Bronchial epithelial cell (primary cell): ENCODE results near the gene EIF2S2. TPM values are rescaled to one million over a fixed set of nuclear protein-coding genes. Genes with fewer than 3 reads are reported as not detected.

Experiments
- DNase-seq: peaks from one replicate; pipeline ENCODE4 v3.0.0-alpha.2; 2010; ENCODE audit warnings: low read depth
- FAIRE-seq: peaks from 2 replicates; lab custom pipeline; 2011; peaks lifted over from hg19 to GRCh38; lab: Jason Lieb, UNC
- H3K27me3 ChIP-seq: 2 replicates; pipeline ENCODE4 v1.5.1; 2011; ENCODE audit warnings: low read length; ENCODE audit not compliant: control insufficient read depth, insufficient read depth
- H3K36me3 ChIP-seq: 2 replicates; pipeline ENCODE4 v1.5.1; 2011; ENCODE audit warnings: low read length; ENCODE audit not compliant: control insufficient read depth, insufficient read depth
- H3K4me3 ChIP-seq: 2 replicates; pipeline ENCODE4 v1.5.1; 2011; ENCODE audit warnings: mild to moderate bottlenecking, low read depth, low read length, control low read depth
- total RNA-seq: library from RNA; depleted of rRNA; stranded (reverse); fragments of >200 nt; gene quantifications from 2 replicates; pipeline ENCODE4 v1.2.1, GENCODE V29; 2014
- TF ChIP-seq, protein P1 (sequence below): IDR thresholded peaks from 2 replicates; pipeline ENCODE4 v1.5.1; 2011; ENCODE audit warnings: mild to moderate bottlenecking, moderate library complexity, low read length, control low read depth, inconsistent platforms; ENCODE audit not compliant: insufficient read depth, severe bottlenecking

The EIF2S2 gene
- total RNA-seq, 1 donor from 2014 or later, result 129 TPM

DNA sequence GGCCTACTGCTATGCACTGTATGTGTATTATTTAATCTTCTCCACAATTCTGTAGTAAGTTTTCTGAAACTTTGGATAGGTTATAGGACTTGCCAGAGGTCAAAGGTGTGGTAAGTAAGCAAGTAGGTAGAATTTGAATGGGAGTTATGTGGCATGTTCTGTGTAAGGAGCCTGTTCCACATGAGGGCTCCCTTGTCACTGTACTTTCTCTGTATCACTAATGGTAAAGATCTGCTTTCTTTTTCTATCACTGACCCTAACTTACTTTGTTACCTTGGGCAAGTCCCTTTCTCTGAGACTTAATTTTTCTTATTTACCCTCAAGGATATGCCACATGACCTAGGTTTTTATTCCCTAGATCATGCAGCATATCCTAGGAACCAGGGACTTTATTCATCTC lies 50.3 kb downstream of the EIF2S2 start:
- Histone ChIP-seq H3K27me3 (no peaks in the 10 kb centered on the region), H3K36me3 (peaks cover 1% of the 10 kb centered on the region), H3K4me3 (no peak overlapping the region)
- FAIRE-seq (no peak), DNase-seq (no peak)
- TF ChIP-seq, protein P1, sequence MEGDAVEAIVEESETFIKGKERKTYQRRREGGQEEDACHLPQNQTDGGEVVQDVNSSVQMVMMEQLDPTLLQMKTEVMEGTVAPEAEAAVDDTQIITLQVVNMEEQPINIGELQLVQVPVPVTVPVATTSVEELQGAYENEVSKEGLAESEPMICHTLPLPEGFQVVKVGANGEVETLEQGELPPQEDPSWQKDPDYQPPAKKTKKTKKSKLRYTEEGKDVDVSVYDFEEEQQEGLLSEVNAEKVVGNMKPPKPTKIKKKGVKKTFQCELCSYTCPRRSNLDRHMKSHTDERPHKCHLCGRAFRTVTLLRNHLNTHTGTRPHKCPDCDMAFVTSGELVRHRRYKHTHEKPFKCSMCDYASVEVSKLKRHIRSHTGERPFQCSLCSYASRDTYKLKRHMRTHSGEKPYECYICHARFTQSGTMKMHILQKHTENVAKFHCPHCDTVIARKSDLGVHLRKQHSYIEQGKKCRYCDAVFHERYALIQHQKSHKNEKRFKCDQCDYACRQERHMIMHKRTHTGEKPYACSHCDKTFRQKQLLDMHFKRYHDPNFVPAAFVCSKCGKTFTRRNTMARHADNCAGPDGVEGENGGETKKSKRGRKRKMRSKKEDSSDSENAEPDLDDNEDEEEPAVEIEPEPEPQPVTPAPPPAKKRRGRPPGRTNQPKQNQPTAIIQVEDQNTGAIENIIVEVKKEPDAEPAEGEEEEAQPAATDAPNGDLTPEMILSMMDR, result no peak

DNA sequence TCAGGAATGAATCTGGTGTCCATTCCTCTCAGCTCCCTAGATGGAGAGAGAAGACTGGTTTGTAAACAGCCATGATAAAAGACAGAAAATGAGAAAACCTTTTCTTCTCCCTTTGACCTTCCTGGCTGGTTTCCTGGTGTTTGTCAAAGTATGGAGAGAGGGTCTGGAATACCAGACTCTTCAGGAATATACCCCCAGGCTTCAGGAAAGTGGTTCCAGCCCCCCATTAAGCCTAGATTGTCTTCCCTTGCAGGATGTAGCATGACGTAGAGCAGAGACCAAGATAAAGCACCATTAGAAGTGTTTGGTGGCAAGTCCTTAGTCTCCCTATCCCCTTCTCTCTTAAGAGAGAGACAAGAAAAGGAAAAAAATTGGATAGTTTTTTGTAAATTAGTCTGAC lies 51.1 kb downstream of the EIF2S2 start:
- Histone ChIP-seq H3K27me3 (no peaks in the 10 kb centered on the region), H3K4me3 (no peak overlapping the region), H3K36me3 (peaks cover 1% of the 10 kb centered on the region)
- DNase-seq (no peak), FAIRE-seq (no peak)
- TF ChIP-seq, protein P1, result no peak

DNA sequence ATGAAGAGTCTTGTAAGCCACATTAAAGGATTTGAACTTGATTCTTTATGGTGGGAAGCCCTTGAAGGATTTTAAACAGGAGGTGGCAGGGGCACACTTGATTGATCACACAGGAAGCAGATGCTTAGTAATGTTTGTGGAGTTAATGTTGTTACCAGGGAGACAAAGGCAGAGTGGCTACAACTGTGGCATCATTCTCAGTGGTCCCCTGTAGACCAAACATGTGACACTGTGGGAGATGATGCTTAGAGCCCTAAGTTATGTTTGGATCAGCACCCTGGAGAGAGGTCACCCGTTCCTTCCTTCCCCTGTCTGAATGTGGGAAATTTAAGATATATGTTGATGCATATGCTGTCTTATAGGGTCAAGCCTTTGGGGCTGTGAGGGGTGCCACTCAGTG lies 53.2 kb downstream of the EIF2S2 start:
- TF ChIP-seq, protein P1, result no peak
- Histone ChIP-seq H3K4me3 (no peak overlapping the region), H3K36me3 (peaks cover 1% of the 10 kb centered on the region), H3K27me3 (no peaks in the 10 kb centered on the region)
- FAIRE-seq (no peak), DNase-seq (no peak)

DNA sequence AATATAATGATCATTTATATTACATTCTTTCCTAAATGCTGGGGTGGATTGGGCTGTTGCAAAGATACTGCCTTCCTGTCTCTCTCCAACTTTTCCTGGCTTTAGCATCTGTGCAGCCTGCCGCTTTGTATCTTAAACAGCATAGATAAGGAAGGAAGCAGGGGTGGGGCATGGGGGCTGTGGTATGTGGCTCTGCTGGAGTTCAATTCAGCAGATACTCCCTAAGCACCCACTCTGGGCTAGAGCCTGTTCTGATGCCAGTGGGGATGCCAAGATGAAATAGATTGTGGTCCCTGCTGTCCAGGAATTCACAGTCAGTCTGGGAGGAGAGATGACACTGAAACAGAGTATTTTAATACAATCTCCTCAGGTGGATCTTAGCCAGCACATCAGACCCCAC lies 56.8 kb downstream of the EIF2S2 start:
- H3K27me3 ChIP-seq, result no peaks in the 10 kb centered on the region
- DNase-seq, result no peak
- TF ChIP-seq, protein P1, result no peak
- no peak for FAIRE-seq
- H3K4me3 ChIP-seq, result no peak overlapping the region
- peaks cover 1% of the 10 kb centered on the region for H3K36me3 ChIP-seq

DNA sequence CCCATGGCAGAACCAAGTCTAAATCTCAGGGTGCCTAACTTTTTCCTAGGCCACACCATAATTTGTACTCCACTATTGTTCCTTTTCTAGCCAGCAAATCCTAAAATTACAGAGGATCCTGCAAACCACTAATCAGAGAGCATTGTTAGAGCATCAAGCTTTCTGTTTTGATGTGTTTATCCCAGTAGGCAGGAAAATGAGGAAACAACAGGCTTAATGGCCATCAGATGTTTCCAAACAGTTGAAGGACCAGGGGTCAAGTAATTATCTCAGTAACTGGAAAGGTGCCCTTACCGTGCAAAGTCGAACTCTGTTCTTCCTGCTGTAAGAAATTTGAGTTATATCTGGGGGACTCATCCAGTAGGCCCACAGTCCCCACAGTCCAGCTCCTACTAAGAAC lies 59.6 kb downstream of the EIF2S2 start:
- TF ChIP-seq, protein P1, result no peak
- FAIRE-seq (no peak), DNase-seq (no peak)
- H3K4me3 ChIP-seq, result no peak overlapping the region
- H3K36me3 ChIP-seq, result no peaks in the 10 kb centered on the region
- no peaks in the 10 kb centered on the region for H3K27me3 ChIP-seq

DNA sequence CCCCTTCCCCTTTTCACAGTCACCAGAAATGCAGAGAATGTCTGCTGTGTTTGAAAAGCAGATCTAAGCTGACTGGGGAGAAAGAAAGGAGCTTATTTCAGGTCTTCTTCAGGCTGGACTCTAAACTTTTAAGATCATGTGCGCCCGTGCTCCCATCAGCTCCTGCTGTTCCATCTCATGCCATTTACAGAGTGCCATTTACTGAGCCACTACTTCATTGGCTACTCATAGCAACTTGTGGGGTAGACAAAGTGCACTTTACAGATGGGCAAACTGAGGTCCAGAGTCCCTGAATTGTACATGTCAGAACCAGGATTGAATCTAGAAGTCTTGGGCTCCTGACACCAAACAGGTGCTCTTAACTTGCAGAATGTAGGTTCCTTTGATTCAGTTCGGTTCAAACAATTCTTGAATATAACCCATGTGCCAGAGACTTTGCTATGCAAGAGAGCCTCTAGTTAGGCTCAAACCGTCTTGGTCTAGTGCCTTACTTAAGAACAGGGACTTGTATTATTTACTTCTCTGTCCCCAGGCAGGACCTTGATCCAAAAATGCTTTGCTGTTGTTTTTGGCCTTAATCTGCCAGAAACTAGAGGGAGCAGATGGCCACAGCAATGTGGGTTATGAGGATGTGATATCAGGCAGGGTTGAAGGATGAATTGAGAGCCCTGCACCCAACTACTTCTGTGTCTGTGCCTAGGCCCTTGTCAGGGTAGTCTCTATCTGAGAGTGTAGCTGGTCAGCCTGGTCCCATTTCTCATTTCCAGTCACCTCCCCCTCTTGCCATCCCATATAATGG lies 61.9 kb downstream of the EIF2S2 start:
- Histone ChIP-seq H3K36me3 (no peaks in the 10 kb centered on the region), H3K4me3 (no peak overlapping the region), H3K27me3 (no peaks in the 10 kb centered on the region)
- TF ChIP-seq, protein P1, result no peak
- DNase-seq (no peak), FAIRE-seq (no peak)
